ENCODE results near the gene NBPF3.
"Not testable (repeated sequence)": the region's sequence is repeated elsewhere in the genome, so short reads cannot be mapped to it uniquely, and the experiment has no call there.

DNA sequence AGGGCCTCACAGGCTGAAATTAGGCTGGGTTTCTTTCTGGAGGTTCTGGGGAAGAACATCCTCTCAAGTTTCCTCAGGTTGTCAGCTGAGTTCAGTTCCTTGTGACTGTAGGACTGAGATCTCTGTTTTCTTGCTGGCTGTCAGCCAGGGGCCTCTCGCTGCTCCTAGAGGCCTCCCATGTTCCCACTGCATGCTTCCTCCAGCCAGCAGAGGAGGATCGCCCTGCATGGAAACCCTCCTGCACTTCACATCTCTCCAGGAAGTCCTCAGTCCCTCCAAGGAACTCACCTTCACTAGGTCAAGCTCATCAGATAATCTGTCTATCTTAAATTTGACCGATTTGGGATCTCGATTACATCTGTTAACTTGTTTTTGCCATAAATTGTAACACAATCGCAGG lies 15.0 kb downstream of the NBPF3 start:
- TF ChIP-seq, protein P1, sequence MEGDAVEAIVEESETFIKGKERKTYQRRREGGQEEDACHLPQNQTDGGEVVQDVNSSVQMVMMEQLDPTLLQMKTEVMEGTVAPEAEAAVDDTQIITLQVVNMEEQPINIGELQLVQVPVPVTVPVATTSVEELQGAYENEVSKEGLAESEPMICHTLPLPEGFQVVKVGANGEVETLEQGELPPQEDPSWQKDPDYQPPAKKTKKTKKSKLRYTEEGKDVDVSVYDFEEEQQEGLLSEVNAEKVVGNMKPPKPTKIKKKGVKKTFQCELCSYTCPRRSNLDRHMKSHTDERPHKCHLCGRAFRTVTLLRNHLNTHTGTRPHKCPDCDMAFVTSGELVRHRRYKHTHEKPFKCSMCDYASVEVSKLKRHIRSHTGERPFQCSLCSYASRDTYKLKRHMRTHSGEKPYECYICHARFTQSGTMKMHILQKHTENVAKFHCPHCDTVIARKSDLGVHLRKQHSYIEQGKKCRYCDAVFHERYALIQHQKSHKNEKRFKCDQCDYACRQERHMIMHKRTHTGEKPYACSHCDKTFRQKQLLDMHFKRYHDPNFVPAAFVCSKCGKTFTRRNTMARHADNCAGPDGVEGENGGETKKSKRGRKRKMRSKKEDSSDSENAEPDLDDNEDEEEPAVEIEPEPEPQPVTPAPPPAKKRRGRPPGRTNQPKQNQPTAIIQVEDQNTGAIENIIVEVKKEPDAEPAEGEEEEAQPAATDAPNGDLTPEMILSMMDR (IDR thresholded peaks at IDR 0.05) = not testable (repeated sequence)
- TF ChIP-seq POLR2A (IDR thresholded peaks at IDR 0.05) = not testable (repeated sequence)

All from uterus (tissue), 2 donors.